Caco-2 (cell line): ENCODE data around the gene FOXF2. TPM values are rescaled to one million over a fixed set of nuclear protein-coding genes. Genes with fewer than 3 reads are reported as not detected.

Source experiments
- BruUV-seq: library from RNA; stranded (reverse); fragments of 400-500 nt; replicated peaks from 2 replicates; lab custom pipeline; 2021; lab: Mats Ljungman, UMichigan
- CTCF ChIA-PET: fragments of 300-600 bp; sonication (Branson Sonifier 250); formaldehyde crosslinking; loops from one replicate; lab custom pipeline; 2022; ENCODE audit warnings: antibody characterized with exemption; lab: Charles Lee
- POLR2A ChIA-PET: fragments of 300-600 bp; sonication (Branson Sonifier 250); formaldehyde crosslinking; loops from one replicate; lab custom pipeline; 2022; ENCODE audit warnings: antibody characterized with exemption; lab: Charles Lee
- DNase-seq, 2 experiments: peaks; one replicate each; pipeline versions ENCODE4 v3.0.0 to v3.0.0-alpha.2; 2020 to 2022
- H3K27me3 ChIP-seq: replicated peaks from 2 replicates; pipeline ENCODE4 v1.6.0; 2011; ENCODE audit warnings: low read length; ENCODE audit not compliant: control insufficient read depth, insufficient read depth
- H3K36me3 ChIP-seq: 2 replicates; pipeline ENCODE4 v1.5.1; 2011; ENCODE audit warnings: low read length; ENCODE audit not compliant: control insufficient read depth, insufficient read depth
- H3K4me1 ChIP-seq: fragments of 250-450 bp; sonication (Bioruptor Pico); 2 replicates; pipeline ENCODE4 v1.5.1; 2020; ENCODE audit warnings: mild to moderate bottlenecking
- H3K4me3 ChIP-seq: 2 replicates; pipeline ENCODE4 v1.5.1; 2011; ENCODE audit warnings: low read depth, mild to moderate bottlenecking, control low read depth, low read length
- H3K9me3 ChIP-seq: fragments of 250-450 bp; sonication (Bioruptor Pico); 2 replicates; pipeline ENCODE4 v1.5.1; 2020; ENCODE audit warnings: mild to moderate bottlenecking, moderate library complexity
- H3K27ac Mint-ChIP-seq: one replicate; pipeline ENCODE4 v1.8.0; 2022; ENCODE audit warnings: mixed read lengths; ENCODE audit not compliant: unreplicated experiment
- H3K27me3 Mint-ChIP-seq: one replicate; pipeline ENCODE4 v1.8.0; 2022; ENCODE audit warnings: mixed read lengths; ENCODE audit not compliant: insufficient read depth, unreplicated experiment
- H3K36me3 Mint-ChIP-seq: one replicate; pipeline ENCODE4 v1.8.0; 2022; ENCODE audit warnings: mild to moderate bottlenecking, mixed read lengths; ENCODE audit not compliant: insufficient read depth, unreplicated experiment
- H3K4me1 Mint-ChIP-seq: one replicate; pipeline ENCODE4 v1.8.0; 2022; ENCODE audit warnings: low read depth, mixed read lengths; ENCODE audit not compliant: unreplicated experiment
- H3K4me3 Mint-ChIP-seq: one replicate; pipeline ENCODE4 v1.8.0; 2022; ENCODE audit warnings: mild to moderate bottlenecking, moderate library complexity, mixed read lengths; ENCODE audit not compliant: unreplicated experiment
- H3K9me3 Mint-ChIP-seq: one replicate; pipeline ENCODE4 v1.8.0; 2022; ENCODE audit warnings: mixed read lengths; ENCODE audit not compliant: unreplicated experiment
- CTCF ChIP-seq, 2 experiments: fragments of 200-600 bp in 1 of 2; IDR thresholded peaks; 1 replicate in 1 of 2; 2 replicates in 1 of 2; pipeline versions ENCODE4 v1.5.1 to v1.8.0; 2011 to 2022; ENCODE audit warnings: antibody characterized with exemption in 1 of 2, control low read depth in 1 of 2, inconsistent platforms in 1 of 2, low read depth in 1 of 2, low read length in 1 of 2, mild to moderate bottlenecking in 1 of 2, moderate library complexity in 1 of 2; ENCODE audit not compliant: insufficient read depth in 1 of 2, severe bottlenecking in 1 of 2, unreplicated experiment in 1 of 2
- intact Hi-C: fragments of 100-400 bp; cut with micrococcal nuclease; formaldehyde crosslinking; loops from one replicate; pipeline ENCODE4 v1.10.0; 2022; ENCODE audit not compliant: unreplicated experiment
- total RNA-seq: library from RNA; stranded (reverse); gene quantifications from 2 replicates; pipeline ENCODE4 v1.2.3, GENCODE V29; 2022

FOXF2 gene
- total RNA-seq, 1 experiment from 2014 or later: 0.88 TPM

- no peaks in the 10 kb centered on the region for H3K4me1 ChIP-seq
- H3K9me3 ChIP-seq: no peaks in the 10 kb centered on the region
- Mint-ChIP-seq H3K9me3 (no peaks in the 10 kb centered on the region), H3K4me3 (no peak overlapping the region), H3K36me3 (no peaks in the 10 kb centered on the region), H3K27ac (no peak overlapping the region), H3K4me1 (peaks cover 5% of the 10 kb centered on the region), H3K27me3 (peaks cover 10% of the 10 kb centered on the region)
- TF ChIP-seq CTCF (IDR thresholded peaks at IDR 0.05; ENCODE audit: insufficient read depth in 1 of 2, low read depth in 1 of 2, low read length in 1 of 2, severe bottlenecking in 1 of 2, unreplicated experiment in 1 of 2): no peak
- no TSS peak for BruUV-seq
- H3K4me3 ChIP-seq: no peak overlapping the region
- no peak for DNase-seq
- intact Hi-C loops: loop anchor here (5.0 to 10.0 kb wide), 2 partner anchors 38 to 674 kb away; no protein-coding TSS in a partner anchor
- POLR2A ChIA-PET: no interaction called here
- H3K27me3 ChIP-seq: no peaks in the 10 kb centered on the region
- H3K36me3 ChIP-seq: no peaks in the 10 kb centered on the region
- CTCF ChIA-PET: no interaction called here
Observed at GRCh38 chr6:1399085-1399780, 9.9 kb downstream of the FOXF2 start.

- H3K36me3 Mint-ChIP-seq: no peaks in the 10 kb centered on the region
- ChIA-PET CTCF (interaction anchor here (0.6 kb wide), 1 partner anchor 84 kb away, joined by 3 read pairs; no protein-coding TSS in a partner anchor), POLR2A (no interaction called here)
- DNase-seq: no peak
- Histone ChIP-seq H3K4me3 (no peak overlapping the region), H3K9me3 (no peaks in the 10 kb centered on the region), H3K4me1 (no peaks in the 10 kb centered on the region), H3K27me3 (no peaks in the 10 kb centered on the region), H3K36me3 (no peaks in the 10 kb centered on the region)
- H3K9me3 Mint-ChIP-seq: no peaks in the 10 kb centered on the region
- no peak overlapping the region for H3K27ac Mint-ChIP-seq
- BruUV-seq: no TSS peak
- H3K4me1 Mint-ChIP-seq: peaks cover 5% of the 10 kb centered on the region
- no peak overlapping the region for H3K4me3 Mint-ChIP-seq
- TF ChIP-seq CTCF (IDR thresholded peaks at IDR 0.05; ENCODE audit: insufficient read depth in 1 of 2, low read depth in 1 of 2, low read length in 1 of 2, severe bottlenecking in 1 of 2, unreplicated experiment in 1 of 2): no peak
- peaks cover 10% of the 10 kb centered on the region for H3K27me3 Mint-ChIP-seq
- intact Hi-C loops: no loop called here
Observed at GRCh38 chr6:1400126-1400850, 10.9 kb downstream of the FOXF2 start.

GRCh38 chr6:1402369-1402768 lies 13.0 kb downstream of the FOXF2 start:
- H3K4me3 Mint-ChIP-seq: no peak overlapping the region
- H3K9me3 Mint-ChIP-seq: no peaks in the 10 kb centered on the region
- peaks cover 9% of the 10 kb centered on the region for H3K27me3 Mint-ChIP-seq
- Histone ChIP-seq H3K4me3 (no peak overlapping the region), H3K9me3 (no peaks in the 10 kb centered on the region), H3K27me3 (no peaks in the 10 kb centered on the region), H3K36me3 (no peaks in the 10 kb centered on the region), H3K4me1 (no peaks in the 10 kb centered on the region)
- H3K27ac Mint-ChIP-seq: no peak overlapping the region
- no TSS peak for BruUV-seq
- ChIA-PET CTCF (no interaction called here), POLR2A (no interaction called here)
- no peaks in the 10 kb centered on the region for H3K36me3 Mint-ChIP-seq
- intact Hi-C loops: no loop called here
- TF ChIP-seq CTCF (IDR thresholded peaks at IDR 0.05; ENCODE audit: insufficient read depth in 1 of 2, low read depth in 1 of 2, low read length in 1 of 2, severe bottlenecking in 1 of 2, unreplicated experiment in 1 of 2): no peak
- H3K4me1 Mint-ChIP-seq: no peaks in the 10 kb centered on the region
- no peak for DNase-seq
